Activated CD8-positive, alpha-beta memory T cell treated with anti-CD3 and anti-CD28 coated beads, Interleukin-2, amount 10 ng/mL, durations not matched to agents 7 days and 5 days (primary cell): ENCODE results near the gene SLC11A2. TPM values are rescaled to one million over a fixed set of nuclear protein-coding genes. Genes with fewer than 3 reads are reported as not detected.
A peak's percentile ranks its signal among the peaks of the same experiment; 100 is the strongest.
"Not testable (repeated sequence)": the region's sequence is repeated elsewhere in the genome, so short reads cannot be mapped to it uniquely, and the experiment has no call there.

Experiments used
- ATAC-seq: fragments of 150-1000 bp; cut with Tn5 transposase; one replicate; pipeline ENCODE4 v1.10.0; 2021; ENCODE audit warnings: moderate library complexity
- CTCF ChIA-PET: fragments of 350-600 bp; sonication (Branson Sonifier 250); formaldehyde crosslinking; loops from one replicate; lab custom pipeline; 2021; ENCODE audit warnings: antibody characterized with exemption; lab: Charles Lee
- DNase-seq: peaks from one replicate; pipeline ENCODE4 v3.0.0-alpha.2; 2020
- H3K27ac Mint-ChIP-seq: one replicate; pipeline ENCODE4 v1.8.0; 2021; ENCODE audit warnings: mild to moderate bottlenecking, mixed read lengths
- H3K27me3 Mint-ChIP-seq: one replicate; pipeline ENCODE4 v1.8.0; 2021; ENCODE audit warnings: mixed read lengths
- H3K36me3 Mint-ChIP-seq: one replicate; pipeline ENCODE4 v1.8.0; 2021; ENCODE audit warnings: mild to moderate bottlenecking, mixed read lengths
- H3K4me1 Mint-ChIP-seq: one replicate; pipeline ENCODE4 v1.8.0; 2021; ENCODE audit warnings: mixed read lengths
- H3K4me3 Mint-ChIP-seq: one replicate; pipeline ENCODE4 v1.8.0; 2021; ENCODE audit warnings: mild to moderate bottlenecking, moderate library complexity, mixed read lengths
- H3K9me3 Mint-ChIP-seq: one replicate; pipeline ENCODE4 v1.8.0; 2022; ENCODE audit warnings: low read depth, mixed read lengths
- total RNA-seq, 2 experiments: library from RNA; stranded (reverse); gene quantifications; one replicate each; pipeline ENCODE4 v1.2.3, GENCODE V29; 2021

SLC11A2 gene
- total RNA-seq, 2 experiments from 2014 or later: 38.2 to 42.3 TPM

- H3K4me1 Mint-ChIP-seq: peaks cover 41% of the 10 kb centered on the region
- no peak overlapping the region for H3K27ac Mint-ChIP-seq
- DNase-seq: no peak
- H3K9me3 Mint-ChIP-seq: no peaks in the 10 kb centered on the region
- H3K4me3 Mint-ChIP-seq: no peak overlapping the region
- CTCF ChIA-PET: no interaction called here
- no peaks in the 10 kb centered on the region for H3K36me3 Mint-ChIP-seq
- ATAC-seq: no peak
- H3K27me3 Mint-ChIP-seq: no peaks in the 10 kb centered on the region
Measured at GRCh38 chr12:51020448-51021182, 5.6 kb downstream of the SLC11A2 start.

- H3K4me3 Mint-ChIP-seq: no peak overlapping the region
- CTCF ChIA-PET: interaction anchor here (1.2 to 1.3 kb wide), 2 partner anchors 8 to 17 kb away, joined by 4 to 5 read pairs; no protein-coding TSS in a partner anchor
- H3K27ac Mint-ChIP-seq: no peak overlapping the region
- ATAC-seq (no peak), DNase-seq (no peak)
- no peaks in the 10 kb centered on the region for H3K27me3 Mint-ChIP-seq
- no peaks in the 10 kb centered on the region for H3K36me3 Mint-ChIP-seq
- no peaks in the 10 kb centered on the region for H3K9me3 Mint-ChIP-seq
- peaks cover 38% of the 10 kb centered on the region for H3K4me1 Mint-ChIP-seq
Measured at GRCh38 chr12:51019927-51020326, 6.3 kb downstream of the SLC11A2 start.

GRCh38 chr12:51018956-51019355 lies 7.2 kb downstream of the SLC11A2 start:
- CTCF ChIA-PET: interaction anchor here (0.7 to 1.3 kb wide), 4 partner anchors 9 to 941 kb away, joined by 3 to 5 read pairs (median 4); no protein-coding TSS in a partner anchor

GRCh38 chr12:51017452-51017851 lies 8.7 kb downstream of the SLC11A2 start:
- CTCF ChIA-PET: no interaction called here
- Mint-ChIP-seq H3K36me3 (no peaks in the 10 kb centered on the region), H3K9me3 (no peaks in the 10 kb centered on the region), H3K4me3 (no peak overlapping the region), H3K27ac (no peak overlapping the region), H3K4me1 (peaks cover 27% of the 10 kb centered on the region), H3K27me3 (no peaks in the 10 kb centered on the region)
- ATAC-seq: no peak
- DNase-seq: no peak

More at GRCh38 chr12:51018956-51019355, 7.2 kb downstream of the SLC11A2 start:
- H3K4me1 Mint-ChIP-seq: peaks cover 29% of the 10 kb centered on the region
- H3K27me3 Mint-ChIP-seq: no peaks in the 10 kb centered on the region
- DNase-seq: no peak
- H3K9me3 Mint-ChIP-seq: no peaks in the 10 kb centered on the region
- H3K36me3 Mint-ChIP-seq: no peaks in the 10 kb centered on the region
- H3K4me3 Mint-ChIP-seq: no peak overlapping the region
- no peak for ATAC-seq
- no peak overlapping the region for H3K27ac Mint-ChIP-seq

GRCh38 chr12:51014467-51014866 lies 11.7 kb downstream of the SLC11A2 start:
- CTCF ChIA-PET: interaction anchor here (1.1 kb wide), 1 partner anchor 13 kb away, joined by 3 read pairs; no protein-coding TSS in a partner anchor
- not testable (repeated sequence) for DNase-seq, H3K27me3 Mint-ChIP-seq

GRCh38 chr12:51013441-51013840 lies 12.7 kb downstream of the SLC11A2 start:
- peaks cover 3% of the 10 kb centered on the region for H3K36me3 Mint-ChIP-seq
- H3K27me3 Mint-ChIP-seq: no peaks in the 10 kb centered on the region
- H3K4me1 Mint-ChIP-seq: peaks cover 16% of the 10 kb centered on the region
- CTCF ChIA-PET: interaction anchor here (1.1 to 2.0 kb wide), 2 partner anchors 8 to 14 kb away, joined by 3 to 5 read pairs; no protein-coding TSS in a partner anchor
- DNase-seq: no peak
- no peak overlapping the region for H3K4me3 Mint-ChIP-seq
- no peaks in the 10 kb centered on the region for H3K9me3 Mint-ChIP-seq
- no peak overlapping the region for H3K27ac Mint-ChIP-seq
- no peak for ATAC-seq

More at GRCh38 chr12:51014467-51014866, 11.7 kb downstream of the SLC11A2 start:
- not testable (repeated sequence) for ATAC-seq, H3K4me3 Mint-ChIP-seq, H3K27ac Mint-ChIP-seq, H3K36me3 Mint-ChIP-seq, H3K9me3 Mint-ChIP-seq
- peaks cover 11% of the 10 kb centered on the region for H3K4me1 Mint-ChIP-seq

- no peak overlapping the region for H3K4me3 Mint-ChIP-seq
- CTCF ChIA-PET: interaction anchor here (0.8 to 2.0 kb wide), 2 partner anchors 9 to 16 kb away, joined by 3 to 5 read pairs; no protein-coding TSS in a partner anchor
- peaks cover 16% of the 10 kb centered on the region for H3K4me1 Mint-ChIP-seq
- peaks cover 8% of the 10 kb centered on the region for H3K36me3 Mint-ChIP-seq
- H3K27ac Mint-ChIP-seq: no peak overlapping the region
- H3K27me3 Mint-ChIP-seq: no peaks in the 10 kb centered on the region
- ATAC-seq (no peak), DNase-seq (no peak)
- no peaks in the 10 kb centered on the region for H3K9me3 Mint-ChIP-seq
Measured at GRCh38 chr12:51012570-51013236, 13.5 kb downstream of the SLC11A2 start.

GRCh38 chr12:51011955-51012354 lies 14.2 kb downstream of the SLC11A2 start:
- ATAC-seq (no peak), DNase-seq (no peak)
- no peaks in the 10 kb centered on the region for H3K27me3 Mint-ChIP-seq
- no peak overlapping the region for H3K27ac Mint-ChIP-seq
- CTCF ChIA-PET: interaction anchor here (0.6 to 0.8 kb wide), 3 partner anchors 17 to 341 kb away, joined by 3 read pairs; no protein-coding TSS in a partner anchor
- H3K36me3 Mint-ChIP-seq: peaks cover 12% of the 10 kb centered on the region
- no peak overlapping the region for H3K4me3 Mint-ChIP-seq
- H3K4me1 Mint-ChIP-seq: peaks cover 16% of the 10 kb centered on the region
- H3K9me3 Mint-ChIP-seq: no peaks in the 10 kb centered on the region

GRCh38 chr12:51009056-51009440 lies 17.1 kb downstream of the SLC11A2 start:
- no peaks in the 10 kb centered on the region for H3K9me3 Mint-ChIP-seq
- peaks cover 16% of the 10 kb centered on the region for H3K4me1 Mint-ChIP-seq
- no peak overlapping the region for H3K27ac Mint-ChIP-seq
- peak overlapping the region; percentile 38 for H3K4me3 Mint-ChIP-seq
- ATAC-seq: peak; percentile 70
- DNase-seq: peak; percentile 54
- H3K36me3 Mint-ChIP-seq: peaks cover 24% of the 10 kb centered on the region
- H3K27me3 Mint-ChIP-seq: no peaks in the 10 kb centered on the region
- CTCF ChIA-PET: interaction anchor here (0.8 to 1.4 kb wide), 4 partner anchors 22 to 577 kb away, joined by 3 to 4 read pairs (median 4); no protein-coding TSS in a partner anchor

GRCh38 chr12:51008329-51009055 lies 17.7 kb downstream of the SLC11A2 start:
- H3K4me1 Mint-ChIP-seq: peaks cover 16% of the 10 kb centered on the region
- no peaks in the 10 kb centered on the region for H3K9me3 Mint-ChIP-seq
- ATAC-seq (no peak), DNase-seq (no peak)
- H3K27me3 Mint-ChIP-seq: no peaks in the 10 kb centered on the region
- peaks cover 24% of the 10 kb centered on the region for H3K36me3 Mint-ChIP-seq
- no peak overlapping the region for H3K27ac Mint-ChIP-seq
- CTCF ChIA-PET: interaction anchor here (1.3 to 1.4 kb wide), 2 partner anchors 21 to 576 kb away, joined by 3 to 4 read pairs; no protein-coding TSS in a partner anchor
- peak overlapping the region; percentile 38 for H3K4me3 Mint-ChIP-seq

- CTCF ChIA-PET: no interaction called here
Measured at GRCh38 chr12:51005671-51006070, 20.5 kb downstream of the SLC11A2 start.

GRCh38 chr12:51005030-51005429 lies 21.2 kb downstream of the SLC11A2 start:
- Mint-ChIP-seq H3K9me3 (no peaks in the 10 kb centered on the region), H3K27ac (no peak overlapping the region), H3K4me1 (peaks cover 5% of the 10 kb centered on the region)

More at GRCh38 chr12:51005671-51006070, 20.5 kb downstream of the SLC11A2 start:
- DNase-seq (no peak), ATAC-seq (no peak)
- H3K27ac Mint-ChIP-seq: no peak overlapping the region
- no peaks in the 10 kb centered on the region for H3K9me3 Mint-ChIP-seq
- peaks cover 7% of the 10 kb centered on the region for H3K4me1 Mint-ChIP-seq
- H3K27me3 Mint-ChIP-seq: no peaks in the 10 kb centered on the region
- no peak overlapping the region for H3K4me3 Mint-ChIP-seq
- H3K36me3 Mint-ChIP-seq: peaks cover 27% of the 10 kb centered on the region

GRCh38 chr12:51004504-51004903 lies 21.7 kb downstream of the SLC11A2 start:
- Mint-ChIP-seq H3K9me3 (no peaks in the 10 kb centered on the region), H3K4me3 (no peak overlapping the region), H3K4me1 (peaks cover 5% of the 10 kb centered on the region), H3K27ac (no peak overlapping the region), H3K36me3 (peaks cover 35% of the 10 kb centered on the region), H3K27me3 (no peaks in the 10 kb centered on the region)
- CTCF ChIA-PET: no interaction called here
- ATAC-seq (no peak), DNase-seq (no peak)

More at GRCh38 chr12:51005030-51005429, 21.2 kb downstream of the SLC11A2 start:
- Mint-ChIP-seq H3K4me3 (no peak overlapping the region), H3K36me3 (peaks cover 33% of the 10 kb centered on the region), H3K27me3 (no peaks in the 10 kb centered on the region)
- DNase-seq (no peak), ATAC-seq (no peak)
- CTCF ChIA-PET: no interaction called here
